Fibroblast of gingiva (primary cell): Measurements from ENCODE around the gene SYNGR1.

ENCODE experiments used
- DNase-seq: peaks from one replicate; pipeline ENCODE4 v3.0.0-alpha.2; 2011; ENCODE audit warnings: low read depth

Gene SYNGR1

DNA sequence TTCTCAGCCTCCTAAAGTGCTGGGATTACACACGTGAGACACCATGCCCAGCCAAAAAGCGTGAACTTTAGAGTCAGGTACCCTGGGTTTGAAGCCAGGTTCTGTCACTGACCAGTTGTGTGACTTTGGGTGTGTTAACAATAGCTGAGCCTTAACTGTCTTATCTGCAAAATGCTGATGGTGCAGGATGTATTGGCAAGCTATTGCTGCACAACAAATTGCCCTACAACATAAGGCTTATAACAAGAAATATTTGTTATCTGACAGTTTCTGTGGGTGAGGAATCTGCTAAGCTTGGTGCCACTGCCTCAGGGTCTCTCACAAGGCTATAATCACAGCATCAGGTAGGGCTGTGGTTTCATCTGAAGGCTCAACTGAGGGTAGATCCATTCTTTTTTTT lies 21.9 kb downstream of the SYNGR1 start:
- DNase-seq: no peak

DNA sequence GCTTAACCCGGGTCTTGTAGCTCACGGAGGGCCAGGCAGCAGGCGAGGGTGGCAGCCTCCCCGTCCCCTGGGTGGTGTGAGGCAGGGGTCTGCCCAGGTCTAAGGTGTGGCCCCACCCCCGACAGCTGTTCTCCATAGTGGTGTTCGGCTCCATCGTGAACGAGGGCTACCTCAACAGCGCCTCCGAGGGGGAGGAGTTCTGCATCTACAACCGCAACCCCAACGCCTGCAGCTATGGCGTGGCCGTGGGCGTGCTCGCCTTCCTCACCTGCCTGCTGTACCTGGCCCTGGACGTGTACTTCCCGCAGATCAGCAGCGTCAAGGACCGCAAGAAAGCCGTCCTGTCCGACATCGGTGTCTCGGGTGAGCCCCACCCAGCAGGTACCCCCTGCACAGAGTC lies 24.4 kb downstream of the SYNGR1 start:
- no peak for DNase-seq

DNA sequence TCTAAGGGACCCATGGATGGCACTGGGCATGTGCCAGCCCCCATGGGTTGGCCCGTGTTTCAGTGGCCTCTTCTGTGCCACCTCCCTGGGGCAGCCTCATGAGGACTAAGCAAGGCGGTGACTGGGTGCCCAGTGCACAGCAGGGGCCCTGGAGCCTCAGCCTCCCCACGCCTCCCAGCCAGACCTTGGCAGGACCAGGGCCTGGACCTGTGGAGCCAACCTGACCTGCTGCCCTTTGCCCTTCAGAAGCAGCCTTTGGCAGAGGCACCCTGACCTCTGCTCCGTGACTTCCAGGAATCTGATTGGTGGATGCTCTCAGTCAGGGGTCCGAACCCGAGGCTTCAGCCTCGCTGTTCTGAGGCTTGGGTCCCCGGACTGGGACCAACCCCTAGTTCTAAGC lies 25.0 kb downstream of the SYNGR1 start:
- no peak for DNase-seq

DNA sequence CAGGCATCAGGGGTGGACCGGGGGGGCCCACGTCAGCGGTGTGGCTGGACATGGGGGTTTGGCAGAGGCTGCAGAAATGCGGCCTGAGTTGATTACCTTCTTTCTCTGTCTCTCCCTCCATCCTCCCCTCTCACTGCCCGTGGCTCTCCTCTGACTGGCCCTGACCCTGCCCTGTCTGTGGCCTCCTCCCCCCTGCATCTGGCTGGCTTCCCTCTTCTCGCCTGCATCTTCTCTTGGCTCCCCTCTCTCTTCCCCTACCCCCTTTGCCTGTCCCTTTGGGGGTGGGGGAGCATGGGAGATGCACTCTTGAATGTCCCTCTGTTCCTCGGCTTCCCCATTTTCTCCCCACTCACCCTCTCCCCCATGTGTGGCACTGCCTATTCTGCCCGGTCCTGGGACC lies 25.9 kb downstream of the SYNGR1 start:
- no peak for DNase-seq

DNA sequence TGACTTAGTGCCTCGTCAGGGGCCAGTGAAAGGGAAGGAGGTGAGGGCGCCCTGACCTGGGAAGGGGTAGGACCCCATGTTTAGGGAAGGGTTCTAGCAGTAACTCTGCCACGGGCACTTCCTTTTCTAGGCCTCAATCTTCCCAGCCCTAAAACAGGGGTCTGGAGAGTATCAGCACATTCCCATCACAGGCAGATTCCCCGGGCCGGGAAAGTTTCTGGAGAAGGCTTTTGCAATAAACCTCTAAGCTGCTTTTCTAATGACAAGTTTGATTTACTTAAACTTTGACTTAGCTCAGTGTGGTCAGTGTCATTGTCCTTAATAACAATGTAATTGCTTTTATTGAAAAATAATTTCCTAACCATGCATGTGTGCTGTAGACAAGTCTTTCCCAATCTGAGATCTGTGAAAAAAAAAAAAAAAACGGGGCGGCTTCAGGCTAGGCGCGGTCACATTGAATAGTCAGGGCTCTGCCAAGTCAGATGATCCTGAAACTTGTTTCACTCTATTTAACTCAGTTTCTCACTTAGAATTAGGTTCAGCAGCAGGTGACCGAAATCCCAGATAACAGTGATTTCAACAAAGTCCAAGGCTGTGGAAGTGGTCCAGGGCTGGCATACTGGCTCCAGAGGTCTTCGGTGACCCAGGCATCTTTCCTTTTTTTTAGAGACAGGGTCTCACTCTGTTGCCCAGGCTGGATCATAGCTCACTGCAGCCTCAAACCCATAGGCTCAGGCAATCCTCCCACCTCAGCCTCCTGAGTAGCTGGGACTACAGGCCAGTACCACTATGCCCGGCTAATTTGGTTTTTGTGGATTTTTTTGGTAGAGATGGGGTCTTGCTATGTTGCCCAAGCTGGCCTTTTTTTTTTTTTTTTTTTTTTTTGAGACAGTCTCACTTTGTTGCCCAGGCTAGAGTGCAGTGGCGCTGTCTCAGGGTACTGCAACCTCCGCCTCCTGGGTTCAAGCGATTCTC lies 30.3 kb downstream of the SYNGR1 start:
- DNase-seq: no peak

- no peak for DNase-seq
Observed at GRCh38 chr22:39381009-39381755, 31.4 kb downstream of the SYNGR1 start.

GRCh38 chr22:39381930-39382329 lies 32.1 kb downstream of the SYNGR1 start:
- DNase-seq: no peak

DNA sequence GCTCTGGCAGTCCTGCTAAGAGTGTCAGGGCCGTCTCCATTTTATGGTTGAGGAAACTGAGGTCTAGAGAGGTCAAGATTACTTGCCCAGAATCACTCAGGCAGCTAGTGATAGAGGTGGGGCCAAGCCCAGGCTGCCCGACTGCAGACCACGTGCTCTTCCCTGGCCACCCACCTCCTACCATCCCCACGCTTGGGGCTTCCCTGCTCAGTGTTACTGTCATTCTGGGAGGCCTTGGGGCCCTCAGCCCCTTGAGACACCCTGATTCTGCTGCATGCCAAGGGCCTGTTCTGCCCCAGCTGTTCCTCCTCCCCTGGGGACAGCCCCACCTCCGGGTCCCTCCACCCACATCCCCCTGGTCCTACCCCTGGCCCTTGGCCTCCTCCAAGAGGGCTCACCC lies 32.6 kb downstream of the SYNGR1 start:
- no peak for DNase-seq

DNA sequence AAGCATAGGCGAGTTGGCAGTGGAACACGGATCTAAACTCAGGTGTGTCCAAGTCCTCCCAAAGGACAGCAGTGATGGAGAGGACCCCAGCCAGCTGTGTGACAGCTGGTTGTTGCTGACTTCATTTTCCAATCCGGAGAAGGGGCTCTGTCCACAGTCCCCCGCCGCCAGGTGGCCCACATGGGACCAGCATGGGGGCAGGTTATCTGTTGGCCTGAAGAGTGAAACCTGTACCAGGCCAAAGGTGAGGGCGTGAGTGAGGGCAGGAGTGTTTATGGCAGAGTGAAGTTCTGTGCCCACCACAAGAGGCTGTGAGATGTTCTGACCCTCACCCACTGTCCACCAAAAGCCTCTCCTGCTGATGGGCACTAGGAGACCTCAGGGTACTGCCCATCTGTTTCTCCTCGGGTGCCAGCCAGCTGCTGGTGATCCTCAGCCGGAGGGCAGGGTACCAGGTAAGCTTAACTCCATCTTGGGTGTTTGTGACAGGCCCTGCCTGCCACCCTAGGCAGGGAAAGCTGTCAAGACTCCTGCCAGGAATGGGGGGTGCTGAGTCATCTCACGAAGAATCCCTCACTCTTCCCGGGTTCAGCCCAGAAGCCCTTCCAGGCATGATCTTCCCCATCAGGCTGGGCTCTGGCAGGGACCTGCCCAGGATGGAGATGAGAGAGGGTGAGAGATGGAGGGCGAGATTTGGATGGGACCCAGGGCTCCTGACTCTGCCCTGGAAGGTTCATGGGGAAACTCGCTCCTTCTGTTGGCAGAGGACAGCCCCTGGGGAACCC lies 34.2 kb downstream of the SYNGR1 start:
- no peak for DNase-seq

DNA sequence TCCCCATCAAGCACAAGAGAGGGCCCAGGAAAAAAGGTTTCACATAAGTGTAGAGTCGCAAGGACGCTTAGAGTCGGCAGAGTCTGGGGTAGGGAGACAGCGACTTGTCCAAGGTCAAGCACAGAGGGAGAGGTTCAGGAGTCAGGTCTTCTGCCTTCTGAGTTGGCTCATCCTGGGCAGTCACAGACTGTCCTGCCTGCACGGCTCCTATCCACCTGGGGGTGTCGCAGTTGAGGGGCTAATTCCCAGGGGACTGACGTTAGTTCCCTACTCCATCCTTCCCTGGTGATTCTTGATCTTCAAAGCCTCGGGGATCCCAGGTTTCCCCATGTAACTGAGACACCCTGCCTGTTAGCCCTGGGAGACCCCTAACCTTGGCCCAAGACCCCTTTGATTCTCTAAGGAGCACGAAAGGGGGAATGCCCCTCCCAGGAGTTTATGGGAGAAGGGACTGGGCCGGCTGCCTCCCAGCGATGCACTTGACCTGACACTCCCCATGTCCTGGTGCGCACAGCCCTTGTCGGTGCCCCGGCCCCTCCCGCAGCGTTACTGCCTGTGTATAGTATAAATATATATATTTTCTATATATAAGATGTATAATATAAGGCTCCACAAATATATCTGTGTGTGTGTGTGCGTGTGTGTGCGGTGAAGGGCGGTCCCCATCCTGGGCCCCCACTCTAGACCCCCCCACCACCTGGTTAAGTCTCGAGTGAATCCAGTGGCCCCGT lies 35.1 kb downstream of the SYNGR1 start:
- no peak for DNase-seq

DNA sequence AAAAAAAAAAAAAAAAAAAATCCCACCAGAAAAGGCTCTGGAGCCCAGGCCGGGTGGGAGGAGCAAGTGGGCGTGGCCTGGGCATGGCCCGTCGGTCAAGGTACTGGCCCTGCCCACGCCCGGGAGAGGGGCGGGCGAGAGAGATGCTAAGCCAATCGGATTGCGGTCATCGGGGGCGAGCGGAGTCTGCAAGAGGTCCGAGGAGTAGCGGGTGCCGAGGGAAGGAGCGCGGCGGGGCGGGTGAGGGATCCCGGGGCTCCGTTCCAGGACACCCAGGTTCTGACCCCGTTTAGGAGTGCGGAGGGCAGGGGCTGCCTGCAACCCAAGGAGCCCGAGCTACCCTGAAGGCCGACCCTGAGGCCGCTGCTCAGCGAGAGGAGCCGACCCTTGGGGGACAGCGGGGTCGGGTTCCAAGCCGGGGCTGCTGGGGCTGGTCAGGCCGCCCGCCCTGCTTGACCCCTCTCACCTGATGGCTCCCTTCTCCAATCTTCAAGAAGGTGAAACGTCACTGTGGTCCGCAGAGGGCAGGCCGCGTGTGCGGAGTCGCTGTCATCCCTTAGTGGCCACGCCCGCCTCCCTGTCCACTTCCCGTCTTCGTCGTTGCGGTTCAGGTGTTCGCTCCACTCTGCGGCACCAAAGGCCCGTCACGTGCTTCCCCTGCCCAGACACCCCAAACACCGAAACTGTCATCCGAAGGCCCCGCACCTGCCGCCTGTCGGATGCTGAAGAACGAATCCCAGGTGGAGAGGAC lies 38.6 kb downstream of the SYNGR1 start:
- peak; percentile 54 for DNase-seq

- no peak for DNase-seq
Observed at GRCh38 chr22:39389420-39389819, 39.6 kb downstream of the SYNGR1 start.

GRCh38 chr22:39392341-39392948 lies 42.7 kb downstream of the SYNGR1 start:
- DNase-seq: no peak

DNA sequence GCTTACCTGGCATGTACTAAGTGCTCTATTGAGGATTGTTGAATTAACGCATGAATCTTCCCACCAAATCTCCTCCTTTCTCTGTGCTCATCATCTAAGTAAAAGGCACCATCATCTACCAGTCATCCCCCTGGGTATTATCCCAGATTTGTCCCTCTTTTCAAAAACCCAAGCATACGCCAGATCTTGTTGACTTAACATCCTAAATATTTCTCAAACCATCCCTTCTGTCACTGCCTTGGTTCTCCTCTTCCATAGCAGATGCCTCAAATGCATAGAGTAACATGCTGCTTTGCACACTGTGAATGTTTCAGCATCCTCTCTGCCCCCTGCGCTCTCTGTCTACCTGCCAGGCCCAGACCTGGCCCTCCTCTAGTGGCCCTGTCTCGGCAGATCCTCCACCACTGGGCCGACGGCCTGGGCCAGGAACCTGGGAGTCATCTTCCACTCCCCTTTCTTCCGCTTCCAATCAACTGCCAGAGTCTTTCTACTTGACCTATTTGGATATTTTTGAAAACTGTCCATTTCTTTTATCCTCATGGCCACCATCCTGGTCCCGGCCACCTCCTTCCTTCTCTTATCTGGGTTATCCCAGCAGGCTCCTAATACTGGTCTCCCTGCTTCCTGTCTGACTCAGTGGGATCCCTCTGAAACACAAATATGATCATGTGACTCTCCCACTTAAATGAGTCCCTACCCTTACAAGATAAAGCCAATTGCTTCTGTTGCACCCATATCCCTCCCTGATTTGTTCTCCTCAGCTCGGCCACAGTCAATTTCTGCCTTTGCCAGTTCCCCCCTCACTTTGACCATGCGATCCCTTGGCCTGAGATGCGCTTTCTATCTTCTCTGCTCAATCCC lies 46.4 kb downstream of the SYNGR1 start:
- DNase-seq: no peak

DNA sequence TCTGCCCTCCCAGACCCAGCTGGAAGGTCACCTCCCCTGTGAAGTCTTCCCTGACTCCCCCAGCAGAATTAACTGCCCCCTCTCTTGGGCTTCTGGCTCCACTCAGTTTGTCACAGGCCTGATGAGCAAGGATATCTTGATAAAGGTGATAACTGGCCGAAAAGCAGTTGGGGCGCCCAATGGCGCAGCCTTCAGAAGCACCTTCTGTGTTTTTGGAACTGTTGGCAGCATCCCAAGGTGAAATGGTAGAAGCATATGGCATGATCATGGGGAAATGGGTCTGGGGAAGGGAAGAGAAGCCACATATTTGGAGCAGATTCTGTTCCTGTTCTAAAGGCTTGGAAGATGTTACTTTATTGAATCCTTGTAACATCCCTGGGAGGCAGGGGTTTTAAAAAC lies 47.0 kb downstream of the SYNGR1 start:
- no peak for DNase-seq

DNA sequence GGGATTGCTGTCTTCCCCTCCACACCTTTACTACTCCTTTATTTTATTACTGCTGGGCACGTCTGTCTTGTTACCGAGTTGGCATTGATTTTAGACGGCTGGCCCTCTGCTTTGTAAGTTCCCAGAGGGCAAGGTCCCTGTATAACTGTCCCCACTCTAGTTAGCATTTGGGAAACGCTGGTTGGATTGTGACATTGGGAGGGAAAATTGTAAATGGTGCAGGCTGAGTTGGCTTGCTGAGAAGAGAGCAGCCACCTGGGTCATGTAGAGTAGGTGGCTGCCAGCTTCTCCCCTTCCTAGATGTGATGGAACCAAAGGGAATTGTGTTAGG lies 51.5 kb downstream of the SYNGR1 start:
- no peak for DNase-seq

- peak; percentile 49 for DNase-seq
Observed at GRCh38 chr22:39405346-39406085, 55.7 kb downstream of the SYNGR1 start.

- peak; percentile 48 for DNase-seq
Observed at GRCh38 chr22:39408173-39408572, 58.4 kb downstream of the SYNGR1 start.

DNA sequence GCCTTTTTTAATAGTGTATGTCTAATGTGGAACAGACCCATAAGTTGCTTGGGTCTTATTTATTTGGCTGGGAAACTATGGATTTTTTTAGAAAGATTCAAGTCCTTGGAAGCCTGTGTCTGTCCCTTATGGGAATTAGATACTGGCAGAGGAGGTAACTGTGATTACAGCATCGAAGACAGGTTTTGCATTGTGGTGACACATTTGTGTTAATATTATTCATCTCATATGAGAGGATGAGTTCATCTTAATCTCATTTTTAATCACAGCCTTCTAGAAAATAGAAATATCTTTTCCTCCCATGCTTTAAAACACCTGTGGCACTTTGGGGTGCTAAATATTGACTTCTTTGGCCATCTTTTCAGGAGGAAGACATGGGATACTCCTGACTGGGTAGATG lies 59.0 kb downstream of the SYNGR1 start:
- peak; percentile 15 for DNase-seq
